Activated CD8-positive, alpha-beta memory T cell treated with anti-CD3 and anti-CD28 coated beads, Interleukin-2, amount 10 ng/mL, durations not matched to agents 7 days and 5 days (primary cell): Measurements from ENCODE around the gene SH3YL1. TPM values are rescaled to one million over a fixed set of nuclear protein-coding genes. Genes with fewer than 3 reads are reported as not detected.

Experiments
- ATAC-seq: fragments of 150-1000 bp; cut with Tn5 transposase; one replicate; pipeline ENCODE4 v1.10.0; 2021; ENCODE audit warnings: moderate library complexity
- CTCF ChIA-PET: fragments of 350-600 bp; sonication (Branson Sonifier 250); formaldehyde crosslinking; loops from one replicate; lab custom pipeline; 2021; ENCODE audit warnings: antibody characterized with exemption; lab: Charles Lee
- DNase-seq: peaks from one replicate; pipeline ENCODE4 v3.0.0-alpha.2; 2020
- H3K27ac Mint-ChIP-seq: one replicate; pipeline ENCODE4 v1.8.0; 2021; ENCODE audit warnings: mild to moderate bottlenecking, mixed read lengths
- H3K27me3 Mint-ChIP-seq: one replicate; pipeline ENCODE4 v1.8.0; 2021; ENCODE audit warnings: mixed read lengths
- H3K36me3 Mint-ChIP-seq: one replicate; pipeline ENCODE4 v1.8.0; 2021; ENCODE audit warnings: mild to moderate bottlenecking, mixed read lengths
- H3K4me1 Mint-ChIP-seq: one replicate; pipeline ENCODE4 v1.8.0; 2021; ENCODE audit warnings: mixed read lengths
- H3K4me3 Mint-ChIP-seq: one replicate; pipeline ENCODE4 v1.8.0; 2021; ENCODE audit warnings: mild to moderate bottlenecking, moderate library complexity, mixed read lengths
- H3K9me3 Mint-ChIP-seq: one replicate; pipeline ENCODE4 v1.8.0; 2022; ENCODE audit warnings: low read depth, mixed read lengths
- total RNA-seq, 2 experiments: library from RNA; stranded (reverse); gene quantifications; one replicate each; pipeline ENCODE4 v1.2.3, GENCODE V29; 2021

Gene SH3YL1
- total RNA-seq, 2 experiments from 2014 or later, result 14.5 to 17.9 TPM

- Mint-ChIP-seq H3K27ac (no peak overlapping the region), H3K4me3 (no peak overlapping the region), H3K9me3 (peaks cover 6% of the 10 kb centered on the region), H3K4me1 (peaks cover 8% of the 10 kb centered on the region), H3K27me3 (no peaks in the 10 kb centered on the region), H3K36me3 (peaks cover 19% of the 10 kb centered on the region)
- DNase-seq, result no peak
- CTCF ChIA-PET, result interaction anchor here (2.2 kb wide), 1 partner anchor 13 kb away, joined by 15 read pairs; no protein-coding TSS in a partner anchor
- no peak for ATAC-seq
These were observed 4.0 kb downstream of the SH3YL1 start for GRCh38 chr2:259789-260331.

GRCh38 chr2:258933-259332 lies 4.9 kb downstream of the SH3YL1 start:
- H3K4me1 Mint-ChIP-seq, result peaks cover 8% of the 10 kb centered on the region
- no peak for ATAC-seq
- CTCF ChIA-PET, result interaction anchor here (2.2 kb wide), 1 partner anchor 12 kb away, joined by 15 read pairs; no protein-coding TSS in a partner anchor

GRCh38 chr2:257842-258241 lies 6.0 kb downstream of the SH3YL1 start:
- CTCF ChIA-PET, result interaction anchor here (0.6 to 2.2 kb wide), 2 partner anchors 11 to 15 kb away, joined by 3 to 15 read pairs; no protein-coding TSS in a partner anchor
- peaks cover 6% of the 10 kb centered on the region for H3K9me3 Mint-ChIP-seq
- ATAC-seq, result no peak
- H3K27me3 Mint-ChIP-seq, result no peaks in the 10 kb centered on the region
- no peak overlapping the region for H3K27ac Mint-ChIP-seq
- H3K4me3 Mint-ChIP-seq, result no peak overlapping the region
- peaks cover 1% of the 10 kb centered on the region for H3K4me1 Mint-ChIP-seq
- peaks cover 19% of the 10 kb centered on the region for H3K36me3 Mint-ChIP-seq
- DNase-seq, result no peak

More at GRCh38 chr2:258933-259332, 4.9 kb downstream of the SH3YL1 start:
- Mint-ChIP-seq H3K27ac (no peak overlapping the region), H3K27me3 (no peaks in the 10 kb centered on the region), H3K9me3 (peaks cover 6% of the 10 kb centered on the region), H3K36me3 (peaks cover 19% of the 10 kb centered on the region), H3K4me3 (no peak overlapping the region)
- DNase-seq, result no peak

- Mint-ChIP-seq H3K36me3 (peaks cover 19% of the 10 kb centered on the region), H3K4me3 (no peak overlapping the region), H3K27me3 (no peaks in the 10 kb centered on the region), H3K9me3 (peaks cover 6% of the 10 kb centered on the region), H3K27ac (no peak overlapping the region), H3K4me1 (no peaks in the 10 kb centered on the region)
- DNase-seq (no peak), ATAC-seq (no peak)
- CTCF ChIA-PET, result interaction anchor here (0.6 to 2.2 kb wide), 2 partner anchors 10 to 15 kb away, joined by 3 to 15 read pairs; no protein-coding TSS in a partner anchor
These were observed 6.4 kb downstream of the SH3YL1 start for GRCh38 chr2:257429-257828.

GRCh38 chr2:256094-256493 lies 7.7 kb downstream of the SH3YL1 start:
- CTCF ChIA-PET, result no interaction called here
- H3K36me3 Mint-ChIP-seq, result peaks cover 19% of the 10 kb centered on the region
- DNase-seq (no peak), ATAC-seq (no peak)
- H3K27ac Mint-ChIP-seq, result no peak overlapping the region
- H3K4me3 Mint-ChIP-seq, result no peak overlapping the region
- no peaks in the 10 kb centered on the region for H3K4me1 Mint-ChIP-seq
- H3K27me3 Mint-ChIP-seq, result no peaks in the 10 kb centered on the region
- H3K9me3 Mint-ChIP-seq, result peaks cover 6% of the 10 kb centered on the region

GRCh38 chr2:255195-255594 lies 8.6 kb downstream of the SH3YL1 start:
- CTCF ChIA-PET, result no interaction called here
- H3K27me3 Mint-ChIP-seq, result no peaks in the 10 kb centered on the region
- ATAC-seq, result no peak
- H3K36me3 Mint-ChIP-seq, result peaks cover 13% of the 10 kb centered on the region
- no peak overlapping the region for H3K27ac Mint-ChIP-seq
- no peak for DNase-seq
- no peak overlapping the region for H3K4me3 Mint-ChIP-seq
- H3K9me3 Mint-ChIP-seq, result peaks cover 6% of the 10 kb centered on the region
- H3K4me1 Mint-ChIP-seq, result no peaks in the 10 kb centered on the region

GRCh38 chr2:254241-254640 lies 9.6 kb downstream of the SH3YL1 start:
- Mint-ChIP-seq H3K27me3 (no peaks in the 10 kb centered on the region), H3K4me1 (no peaks in the 10 kb centered on the region), H3K27ac (no peak overlapping the region), H3K4me3 (no peak overlapping the region), H3K9me3 (peaks cover 6% of the 10 kb centered on the region), H3K36me3 (peaks cover 11% of the 10 kb centered on the region)
- no peak for ATAC-seq
- CTCF ChIA-PET, result no interaction called here
- DNase-seq, result no peak

GRCh38 chr2:253202-253638 lies 10.6 kb downstream of the SH3YL1 start:
- Mint-ChIP-seq H3K27me3 (no peaks in the 10 kb centered on the region), H3K4me1 (no peaks in the 10 kb centered on the region), H3K36me3 (peaks cover 4% of the 10 kb centered on the region), H3K4me3 (no peak overlapping the region), H3K9me3 (peaks cover 4% of the 10 kb centered on the region), H3K27ac (no peak overlapping the region)
- DNase-seq (no peak), ATAC-seq (no peak)
- CTCF ChIA-PET, result no interaction called here

GRCh38 chr2:252001-252602 lies 11.7 kb downstream of the SH3YL1 start:
- H3K27me3 Mint-ChIP-seq, result no peaks in the 10 kb centered on the region
- H3K27ac Mint-ChIP-seq, result no peak overlapping the region
- H3K36me3 Mint-ChIP-seq, result no peaks in the 10 kb centered on the region
- CTCF ChIA-PET, result no interaction called here
- DNase-seq (no peak), ATAC-seq (no peak)
- no peaks in the 10 kb centered on the region for H3K4me1 Mint-ChIP-seq
- no peak overlapping the region for H3K4me3 Mint-ChIP-seq
- H3K9me3 Mint-ChIP-seq, result no peaks in the 10 kb centered on the region

GRCh38 chr2:249538-250042 lies 14.2 kb downstream of the SH3YL1 start:
- no peaks in the 10 kb centered on the region for H3K4me1 Mint-ChIP-seq
- CTCF ChIA-PET, result no interaction called here
- no peak overlapping the region for H3K27ac Mint-ChIP-seq
- H3K27me3 Mint-ChIP-seq, result no peaks in the 10 kb centered on the region
- H3K36me3 Mint-ChIP-seq, result peaks cover 1% of the 10 kb centered on the region
- DNase-seq, result no peak
- no peak overlapping the region for H3K4me3 Mint-ChIP-seq
- no peak for ATAC-seq
- no peaks in the 10 kb centered on the region for H3K9me3 Mint-ChIP-seq

GRCh38 chr2:248724-249123 lies 15.1 kb downstream of the SH3YL1 start:
- Mint-ChIP-seq H3K36me3 (peaks cover 3% of the 10 kb centered on the region), H3K27me3 (no peaks in the 10 kb centered on the region), H3K27ac (no peak overlapping the region), H3K9me3 (no peaks in the 10 kb centered on the region), H3K4me1 (no peaks in the 10 kb centered on the region), H3K4me3 (no peak overlapping the region)
- DNase-seq (no peak), ATAC-seq (no peak)
- CTCF ChIA-PET, result no interaction called here

- CTCF ChIA-PET, result interaction anchor here (0.6 to 2.8 kb wide), 12 partner anchors 9 to 419 kb away, joined by 3 to 15 read pairs (median 4); partner anchors contain the start of gene SH3YL1
- Mint-ChIP-seq H3K9me3 (peaks cover 3% of the 10 kb centered on the region), H3K27ac (no peak overlapping the region), H3K36me3 (peaks cover 10% of the 10 kb centered on the region), H3K4me1 (no peaks in the 10 kb centered on the region), H3K27me3 (no peaks in the 10 kb centered on the region), H3K4me3 (no peak overlapping the region)
- no peak for ATAC-seq
- DNase-seq, result no peak
These were observed 17.2 kb downstream of the SH3YL1 start for GRCh38 chr2:246489-247144.

- Mint-ChIP-seq H3K27ac (no peak overlapping the region), H3K27me3 (no peaks in the 10 kb centered on the region), H3K4me1 (no peaks in the 10 kb centered on the region), H3K36me3 (peaks cover 17% of the 10 kb centered on the region), H3K4me3 (no peak overlapping the region), H3K9me3 (peaks cover 3% of the 10 kb centered on the region)
- ATAC-seq, result no peak
- CTCF ChIA-PET, result interaction anchor here (2.8 kb wide), 1 partner anchor 45 kb away, joined by 10 read pairs; no protein-coding TSS in a partner anchor
- no peak for DNase-seq
These were observed 19.3 kb downstream of the SH3YL1 start for GRCh38 chr2:244547-244946.
